ENCODE results near the gene PLEKHA7.

The PLEKHA7 gene

GRCh38 chr11:16789560-16790485, 224.4 kb downstream of the PLEKHA7 start:
- Mint-ChIP-seq H3K36me3 (ENCODE audit: low read depth) (no peaks in the 10 kb centered on the region), H3K4me1 (ENCODE audit: low read depth) (peaks cover 5% of the 10 kb centered on the region), H3K27ac (no peak overlapping the region), H3K4me3 (no peak overlapping the region), H3K27me3 (ENCODE audit: low read depth) (no peaks in the 10 kb centered on the region), H3K9me3 (no peaks in the 10 kb centered on the region)
- no peak for DNase-seq (ENCODE audit: low spot score)

- Mint-ChIP-seq H3K4me3 (no peak overlapping the region), H3K36me3 (ENCODE audit: low read depth) (no peaks in the 10 kb centered on the region), H3K27ac (no peak overlapping the region), H3K4me1 (ENCODE audit: low read depth) (peaks cover 5% of the 10 kb centered on the region), H3K9me3 (no peaks in the 10 kb centered on the region), H3K27me3 (ENCODE audit: low read depth) (no peaks in the 10 kb centered on the region)
- DNase-seq (ENCODE audit: low spot score), result no peak
These were observed 225.2 kb downstream of the PLEKHA7 start for GRCh38 chr11:16789063-16789420.

- H3K4me3 Mint-ChIP-seq, result no peak overlapping the region
- H3K36me3 Mint-ChIP-seq (ENCODE audit: low read depth), result no peaks in the 10 kb centered on the region
- peak; percentile 42 for DNase-seq (ENCODE audit: low spot score)
- H3K4me1 Mint-ChIP-seq (ENCODE audit: low read depth), result peaks cover 5% of the 10 kb centered on the region
- no peaks in the 10 kb centered on the region for H3K9me3 Mint-ChIP-seq
- no peak overlapping the region for H3K27ac Mint-ChIP-seq
- H3K27me3 Mint-ChIP-seq (ENCODE audit: low read depth), result no peaks in the 10 kb centered on the region
These were observed 225.8 kb downstream of the PLEKHA7 start for GRCh38 chr11:16788141-16789062.

GRCh38 chr11:16787035-16787742, 227.0 kb downstream of the PLEKHA7 start:
- Mint-ChIP-seq H3K27ac (no peak overlapping the region), H3K4me3 (no peak overlapping the region), H3K36me3 (ENCODE audit: low read depth) (no peaks in the 10 kb centered on the region), H3K4me1 (ENCODE audit: low read depth) (peaks cover 5% of the 10 kb centered on the region), H3K27me3 (ENCODE audit: low read depth) (no peaks in the 10 kb centered on the region), H3K9me3 (no peaks in the 10 kb centered on the region)
- DNase-seq (ENCODE audit: low spot score), result no peak

GRCh38 chr11:16786131-16786530, 228.1 kb downstream of the PLEKHA7 start:
- H3K27me3 Mint-ChIP-seq (ENCODE audit: low read depth), result no peaks in the 10 kb centered on the region
- no peak for DNase-seq (ENCODE audit: low spot score)
- H3K9me3 Mint-ChIP-seq, result no peaks in the 10 kb centered on the region
- no peaks in the 10 kb centered on the region for H3K4me1 Mint-ChIP-seq (ENCODE audit: low read depth)
- H3K36me3 Mint-ChIP-seq (ENCODE audit: low read depth), result no peaks in the 10 kb centered on the region
- H3K27ac Mint-ChIP-seq, result no peak overlapping the region
- no peak overlapping the region for H3K4me3 Mint-ChIP-seq

GRCh38 chr11:16785520-16786128, 228.6 kb downstream of the PLEKHA7 start:
- no peaks in the 10 kb centered on the region for H3K4me1 Mint-ChIP-seq (ENCODE audit: low read depth)
- H3K27me3 Mint-ChIP-seq (ENCODE audit: low read depth), result no peaks in the 10 kb centered on the region
- peak; percentile 35 for DNase-seq (ENCODE audit: low spot score)
- no peak overlapping the region for H3K27ac Mint-ChIP-seq
- H3K36me3 Mint-ChIP-seq (ENCODE audit: low read depth), result no peaks in the 10 kb centered on the region
- no peaks in the 10 kb centered on the region for H3K9me3 Mint-ChIP-seq
- no peak overlapping the region for H3K4me3 Mint-ChIP-seq

- no peak overlapping the region for H3K4me3 Mint-ChIP-seq
- H3K4me1 Mint-ChIP-seq (ENCODE audit: low read depth), result no peaks in the 10 kb centered on the region
- H3K36me3 Mint-ChIP-seq (ENCODE audit: low read depth), result no peaks in the 10 kb centered on the region
- H3K9me3 Mint-ChIP-seq, result no peaks in the 10 kb centered on the region
- no peaks in the 10 kb centered on the region for H3K27me3 Mint-ChIP-seq (ENCODE audit: low read depth)
- no peak overlapping the region for H3K27ac Mint-ChIP-seq
- DNase-seq (ENCODE audit: low spot score), result no peak
These were observed 229.5 kb downstream of the PLEKHA7 start for GRCh38 chr11:16784666-16785065.

GRCh38 chr11:16784097-16784496, 230.1 kb downstream of the PLEKHA7 start:
- H3K9me3 Mint-ChIP-seq, result no peaks in the 10 kb centered on the region
- no peak overlapping the region for H3K4me3 Mint-ChIP-seq
- H3K36me3 Mint-ChIP-seq (ENCODE audit: low read depth), result no peaks in the 10 kb centered on the region
- no peaks in the 10 kb centered on the region for H3K27me3 Mint-ChIP-seq (ENCODE audit: low read depth)
- no peak overlapping the region for H3K27ac Mint-ChIP-seq
- DNase-seq (ENCODE audit: low spot score), result no peak
- H3K4me1 Mint-ChIP-seq (ENCODE audit: low read depth), result no peaks in the 10 kb centered on the region

- H3K4me3 Mint-ChIP-seq, result no peak overlapping the region
- no peak for DNase-seq (ENCODE audit: low spot score)
- no peaks in the 10 kb centered on the region for H3K27me3 Mint-ChIP-seq (ENCODE audit: low read depth)
- H3K27ac Mint-ChIP-seq, result no peak overlapping the region
- no peaks in the 10 kb centered on the region for H3K36me3 Mint-ChIP-seq (ENCODE audit: low read depth)
- no peaks in the 10 kb centered on the region for H3K4me1 Mint-ChIP-seq (ENCODE audit: low read depth)
- H3K9me3 Mint-ChIP-seq, result no peaks in the 10 kb centered on the region
These were observed 230.9 kb downstream of the PLEKHA7 start for GRCh38 chr11:16783321-16783801.

GRCh38 chr11:16781936-16782919, 232.0 kb downstream of the PLEKHA7 start:
- Mint-ChIP-seq H3K27ac (no peak overlapping the region), H3K4me3 (no peak overlapping the region), H3K4me1 (ENCODE audit: low read depth) (no peaks in the 10 kb centered on the region), H3K9me3 (no peaks in the 10 kb centered on the region), H3K27me3 (ENCODE audit: low read depth) (no peaks in the 10 kb centered on the region), H3K36me3 (ENCODE audit: low read depth) (no peaks in the 10 kb centered on the region)
- DNase-seq (ENCODE audit: low spot score), result no peak

- no peak for DNase-seq (ENCODE audit: low spot score)
- Mint-ChIP-seq H3K9me3 (no peaks in the 10 kb centered on the region), H3K36me3 (ENCODE audit: low read depth) (no peaks in the 10 kb centered on the region), H3K4me3 (no peak overlapping the region), H3K27me3 (ENCODE audit: low read depth) (no peaks in the 10 kb centered on the region), H3K27ac (no peak overlapping the region), H3K4me1 (ENCODE audit: low read depth) (no peaks in the 10 kb centered on the region)
These were observed 233.3 kb downstream of the PLEKHA7 start for GRCh38 chr11:16780698-16781550.

GRCh38 chr11:16780146-16780545, 234.1 kb downstream of the PLEKHA7 start:
- no peaks in the 10 kb centered on the region for H3K27me3 Mint-ChIP-seq (ENCODE audit: low read depth)
- no peaks in the 10 kb centered on the region for H3K9me3 Mint-ChIP-seq
- DNase-seq (ENCODE audit: low spot score), result no peak
- H3K27ac Mint-ChIP-seq, result no peak overlapping the region
- no peaks in the 10 kb centered on the region for H3K36me3 Mint-ChIP-seq (ENCODE audit: low read depth)
- no peaks in the 10 kb centered on the region for H3K4me1 Mint-ChIP-seq (ENCODE audit: low read depth)
- H3K4me3 Mint-ChIP-seq, result no peak overlapping the region
